ENCODE data around the gene RHEX. TPM values are rescaled to one million over a fixed set of nuclear protein-coding genes. Genes with fewer than 3 reads are reported as not detected.

Gene RHEX
- total and polyA plus RNA-seq, 2 donors (not counting 1 experiment from before 2014, with no cell fraction given), result 1.8 to 12.8 TPM

GRCh38 chr1:206105464-206105995 lies 52.6 kb downstream of the RHEX start:
- Mint-ChIP-seq H3K9me3 (ENCODE audit: insufficient read depth) (no peaks in the 10 kb centered on the region), H3K4me3 (no peak overlapping the region), H3K4me1 (peaks cover 37% of the 10 kb centered on the region), H3K27me3 (no peaks in the 10 kb centered on the region), H3K27ac (peak overlapping the region; percentile 64)
- TF ChIP-seq EZH2 (IDR thresholded peaks at IDR 0.05; ENCODE audit: borderline replicate concordance, insufficient read depth, low read depth, low read length, poor library complexity, severe bottlenecking), result no peak
- TF ChIP-seq, protein P1, sequence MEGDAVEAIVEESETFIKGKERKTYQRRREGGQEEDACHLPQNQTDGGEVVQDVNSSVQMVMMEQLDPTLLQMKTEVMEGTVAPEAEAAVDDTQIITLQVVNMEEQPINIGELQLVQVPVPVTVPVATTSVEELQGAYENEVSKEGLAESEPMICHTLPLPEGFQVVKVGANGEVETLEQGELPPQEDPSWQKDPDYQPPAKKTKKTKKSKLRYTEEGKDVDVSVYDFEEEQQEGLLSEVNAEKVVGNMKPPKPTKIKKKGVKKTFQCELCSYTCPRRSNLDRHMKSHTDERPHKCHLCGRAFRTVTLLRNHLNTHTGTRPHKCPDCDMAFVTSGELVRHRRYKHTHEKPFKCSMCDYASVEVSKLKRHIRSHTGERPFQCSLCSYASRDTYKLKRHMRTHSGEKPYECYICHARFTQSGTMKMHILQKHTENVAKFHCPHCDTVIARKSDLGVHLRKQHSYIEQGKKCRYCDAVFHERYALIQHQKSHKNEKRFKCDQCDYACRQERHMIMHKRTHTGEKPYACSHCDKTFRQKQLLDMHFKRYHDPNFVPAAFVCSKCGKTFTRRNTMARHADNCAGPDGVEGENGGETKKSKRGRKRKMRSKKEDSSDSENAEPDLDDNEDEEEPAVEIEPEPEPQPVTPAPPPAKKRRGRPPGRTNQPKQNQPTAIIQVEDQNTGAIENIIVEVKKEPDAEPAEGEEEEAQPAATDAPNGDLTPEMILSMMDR (IDR thresholded peaks at IDR 0.05), result no peak
- ATAC-seq (ENCODE audit: low read depth) (no peak), DNase-seq (no peak)
- H3K9ac ChIP-seq (ENCODE audit: low read length), result no peak overlapping the region
- no peaks in the 10 kb centered on the region for H3K9me3 ChIP-seq (ENCODE audit: control extremely low read depth in 1 of 3, control insufficient read depth in 2 of 3, insufficient read depth in 1 of 3, low read length in 2 of 3)
- no peak overlapping the region for H3K4me3 ChIP-seq (ENCODE audit: control extremely low read depth in 1 of 5, extremely low read depth in 1 of 5, insufficient read depth in 1 of 5, low read depth in 2 of 5, low read length in 4 of 5)
- no peaks in the 10 kb centered on the region for H3K36me3 ChIP-seq (replicated peaks in 1 of 2; ENCODE audit: control extremely low read depth in 1 of 2, control insufficient read depth in 1 of 2, extremely low read depth in 1 of 2, insufficient read depth in 2 of 2, low read length in 1 of 2)
- WGBS (ENCODE audit: insufficient coverage), result 85% methylated on average over 3 of the region's 4 CpGs
- H3K27me3 ChIP-seq (replicated peaks in 1 of 4; ENCODE audit: control extremely low read depth in 1 of 4, control insufficient read depth in 3 of 4, insufficient read depth in 4 of 4, low read length in 3 of 4), result no peaks in the 10 kb centered on the region
- no peaks in the 10 kb centered on the region for H3K79me2 ChIP-seq (ENCODE audit: control insufficient read depth, insufficient read depth, low read length)
- peak overlapping the region; percentile 48 for H2AFZ ChIP-seq (ENCODE audit: insufficient read depth, low read depth, low read length, poor library complexity, severe bottlenecking)
- no peaks in the 10 kb centered on the region for H4K20me1 ChIP-seq (ENCODE audit: control insufficient read depth, insufficient read depth, low read length, poor library complexity, severe bottlenecking)
- POLR2A ChIA-PET, result interaction anchor here (1.9 kb wide), 1 partner anchor 75 kb away, joined by 15 read pairs; no protein-coding TSS in a partner anchor
- H3K4me1 ChIP-seq (ENCODE audit: control insufficient read depth in 2 of 2, insufficient read depth in 2 of 2, low read length in 2 of 2), result peaks cover 22 to 23% of the 10 kb centered on the region in 2 donors
- CTCF ChIA-PET, result interaction anchor here (0.5 to 16.1 kb wide), 28 partner anchors 9 to 505 kb away, joined by 3 to 682 read pairs (median 12); partner anchors contain the start of genes CTSE and RAB29
- no peak overlapping the region for H3K27ac ChIP-seq (ENCODE audit: low read length in 2 of 2)
- intact Hi-C loops (cut with micrococcal nuclease), result no loop called here
- H3K4me2 ChIP-seq (replicated peaks; ENCODE audit: low read depth, low read length, poor library complexity, severe bottlenecking), result no peak overlapping the region
